Osteocyte (in vitro differentiated cells): ENCODE data around the gene PRKCG. TPM values are rescaled to one million over a fixed set of nuclear protein-coding genes. Genes with fewer than 3 reads are reported as not detected.
"Not testable (repeated sequence)": the region's sequence is repeated elsewhere in the genome, so short reads cannot be mapped to it uniquely, and the experiment has no call there.

Source experiments
- DNase-seq: peaks from one replicate; pipeline ENCODE4 v3.0.0; 2021; ENCODE audit warnings: mixed read lengths; ENCODE audit not compliant: unreplicated experiment; ENCODE audit errors: extremely low spot score
- H3K27ac Mint-ChIP-seq: one replicate; pipeline ENCODE4 v1.8.0; 2021; ENCODE audit warnings: mild to moderate bottlenecking, mixed read lengths; ENCODE audit not compliant: unreplicated experiment
- H3K27me3 Mint-ChIP-seq: one replicate; pipeline ENCODE4 v1.8.0; 2021; ENCODE audit warnings: mixed read lengths; ENCODE audit not compliant: unreplicated experiment
- H3K36me3 Mint-ChIP-seq: one replicate; pipeline ENCODE4 v1.8.0; 2021; ENCODE audit warnings: mixed read lengths; ENCODE audit not compliant: unreplicated experiment
- H3K4me1 Mint-ChIP-seq: one replicate; pipeline ENCODE4 v1.8.0; 2021; ENCODE audit warnings: mixed read lengths; ENCODE audit not compliant: unreplicated experiment
- H3K4me3 Mint-ChIP-seq: one replicate; pipeline ENCODE4 v1.8.0; 2021; ENCODE audit warnings: mild to moderate bottlenecking, moderate library complexity, mixed read lengths; ENCODE audit not compliant: unreplicated experiment
- H3K9me3 Mint-ChIP-seq: one replicate; pipeline ENCODE4 v1.8.0; 2021; ENCODE audit warnings: mixed read lengths; ENCODE audit not compliant: unreplicated experiment
- CTCF ChIP-seq: fragments of 200-600 bp; sonication (generic); IDR thresholded peaks from 2 replicates; pipeline ENCODE4 v1.5.0; 2021; ENCODE audit warnings: antibody characterized with exemption, mild to moderate bottlenecking, moderate library complexity
- total RNA-seq: library from RNA; stranded (reverse); gene quantifications from 2 replicates; pipeline ENCODE4 v1.2.1, GENCODE V29; 2021

Gene PRKCG
- total RNA-seq, 1 donor from 2014 or later: 0.30 TPM

DNA sequence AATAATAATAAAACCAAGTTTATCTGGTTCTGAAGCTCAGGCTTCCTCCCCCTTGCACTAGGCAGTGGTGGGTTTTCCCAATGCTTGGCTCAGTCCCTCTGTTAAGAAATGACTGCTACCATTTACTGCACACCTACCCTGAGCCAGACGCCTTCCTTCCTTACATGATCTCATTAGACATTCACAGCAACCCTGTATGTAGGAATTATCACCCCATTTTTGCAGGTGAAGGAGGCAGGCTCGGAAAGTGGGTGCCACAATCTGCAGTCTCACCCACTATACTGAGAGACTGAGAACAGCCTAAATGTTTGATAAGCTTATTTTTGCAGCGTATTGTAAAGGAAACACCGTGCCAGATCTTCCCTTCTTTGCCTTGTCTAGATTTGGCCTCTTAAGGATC is 62.4 kb downstream of the PRKCG start:
- Mint-ChIP-seq H3K9me3 (no peaks in the 10 kb centered on the region), H3K36me3 (no peaks in the 10 kb centered on the region), H3K4me1 (no peaks in the 10 kb centered on the region), H3K27ac (no peak overlapping the region), H3K4me3 (no peak overlapping the region), H3K27me3 (peaks cover 19% of the 10 kb centered on the region)
- TF ChIP-seq CTCF: no peak
- no peak for DNase-seq

- Mint-ChIP-seq H3K27ac (no peak overlapping the region), H3K4me3 (no peak overlapping the region), H3K27me3 (peaks cover 19% of the 10 kb centered on the region), H3K4me1 (no peaks in the 10 kb centered on the region), H3K9me3 (no peaks in the 10 kb centered on the region), H3K36me3 (no peaks in the 10 kb centered on the region)
- DNase-seq: no peak
- TF ChIP-seq CTCF: no peak
Observed at GRCh38 chr19:53944933-53945332, 62.9 kb downstream of the PRKCG start.

DNA sequence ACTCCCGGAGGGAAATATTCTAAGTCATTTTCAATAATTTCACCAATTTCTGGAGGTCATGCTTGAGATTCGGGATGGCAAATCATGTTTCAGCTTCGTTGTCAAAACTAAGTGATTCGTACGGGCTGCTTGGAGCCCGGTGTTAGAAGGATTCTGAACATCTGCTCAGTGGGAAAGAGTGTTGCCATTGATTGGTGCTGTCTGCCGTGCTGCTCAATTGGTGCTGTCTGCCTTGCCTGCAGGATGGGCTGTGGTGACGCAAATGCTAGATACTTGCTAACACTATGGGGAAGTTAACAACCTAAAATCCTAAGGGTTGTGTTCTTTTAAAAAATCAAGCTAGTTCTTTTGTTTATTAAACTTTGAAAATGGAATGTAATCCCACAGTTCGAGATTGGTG is 63.4 kb downstream of the PRKCG start:
- H3K36me3 Mint-ChIP-seq: no peaks in the 10 kb centered on the region
- H3K27ac Mint-ChIP-seq: no peak overlapping the region
- no peaks in the 10 kb centered on the region for H3K4me1 Mint-ChIP-seq
- DNase-seq: no peak
- H3K27me3 Mint-ChIP-seq: peaks cover 19% of the 10 kb centered on the region
- no peak for TF ChIP-seq CTCF
- no peaks in the 10 kb centered on the region for H3K9me3 Mint-ChIP-seq
- H3K4me3 Mint-ChIP-seq: no peak overlapping the region

DNA sequence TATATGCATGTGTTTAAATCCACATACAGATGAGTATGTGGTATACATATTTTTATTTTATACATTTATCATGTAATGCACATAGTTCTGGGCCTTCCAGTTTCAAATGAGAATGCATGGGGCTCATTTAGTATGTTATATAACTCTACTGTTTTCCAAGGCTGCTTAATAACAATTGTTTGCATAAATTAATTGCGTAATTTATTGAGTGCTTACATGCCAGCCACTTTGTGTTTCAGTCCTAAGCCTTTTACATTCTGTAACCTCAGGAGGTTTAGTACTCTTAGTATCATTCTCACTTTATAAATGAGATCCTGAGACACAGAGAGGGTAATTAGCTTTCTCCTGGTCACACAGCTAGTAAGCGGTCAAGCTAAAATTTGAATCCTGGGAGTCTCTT is 64.0 kb downstream of the PRKCG start:
- H3K4me1 Mint-ChIP-seq: no peaks in the 10 kb centered on the region
- no peak for TF ChIP-seq CTCF
- H3K36me3 Mint-ChIP-seq: no peaks in the 10 kb centered on the region
- H3K27me3 Mint-ChIP-seq: peaks cover 19% of the 10 kb centered on the region
- H3K27ac Mint-ChIP-seq: no peak overlapping the region
- no peak overlapping the region for H3K4me3 Mint-ChIP-seq
- H3K9me3 Mint-ChIP-seq: no peaks in the 10 kb centered on the region
- no peak for DNase-seq

DNA sequence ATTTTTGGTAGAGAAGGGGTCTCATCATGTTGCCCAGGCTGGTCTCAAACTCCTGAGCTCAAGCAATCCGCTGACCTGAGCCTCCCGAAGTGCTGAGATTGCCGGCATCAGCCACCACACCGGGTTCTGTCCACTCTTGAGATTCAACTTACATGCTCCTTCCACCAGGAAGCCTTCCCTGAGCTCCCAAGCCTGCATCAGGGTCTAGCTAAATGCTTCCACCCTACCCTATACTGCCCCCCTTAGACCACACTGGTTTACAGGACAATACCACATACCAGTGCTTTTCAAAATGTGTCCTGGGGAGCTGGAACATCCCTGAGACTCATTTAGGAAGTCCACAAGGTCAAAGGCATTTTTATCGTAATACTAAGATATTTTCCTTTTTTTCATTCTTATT is 65.6 kb downstream of the PRKCG start:
- H3K4me3 Mint-ChIP-seq: no peak overlapping the region
- TF ChIP-seq CTCF: no peak
- peaks cover 13% of the 10 kb centered on the region for H3K27me3 Mint-ChIP-seq
- H3K27ac Mint-ChIP-seq: no peak overlapping the region
- no peaks in the 10 kb centered on the region for H3K9me3 Mint-ChIP-seq
- no peak for DNase-seq
- no peaks in the 10 kb centered on the region for H3K36me3 Mint-ChIP-seq
- H3K4me1 Mint-ChIP-seq: no peaks in the 10 kb centered on the region

- not testable (repeated sequence) for H3K9me3 Mint-ChIP-seq, H3K36me3 Mint-ChIP-seq, H3K4me1 Mint-ChIP-seq, DNase-seq, H3K4me3 Mint-ChIP-seq, H3K27ac Mint-ChIP-seq
- peaks cover 13% of the 10 kb centered on the region for H3K27me3 Mint-ChIP-seq
Observed at GRCh38 chr19:53948611-53949010, 66.6 kb downstream of the PRKCG start.
